H1 (cell line): ENCODE results near the gene CIB4. TPM values are rescaled to one million over a fixed set of nuclear protein-coding genes. Genes with fewer than 3 reads are reported as not detected.

Experiments
- CTCF ChIA-PET: fragments of 300-600 bp; sonication (Branson Sonifier 250); formaldehyde crosslinking; loops from one replicate; lab custom pipeline; 2021; ENCODE audit not compliant: partially characterized antibody; lab: Charles Lee
- POLR2A ChIA-PET: fragments of 300-600 bp; sonication (Branson Sonifier 250); formaldehyde crosslinking; loops from one replicate; lab custom pipeline; 2021; ENCODE audit warnings: inconsistent platforms; ENCODE audit not compliant: partially characterized antibody; lab: Charles Lee
- DNase-seq, 2 experiments: peaks; one replicate each; pipeline versions ENCODE4 v3.0.0 to v3.0.0-alpha.2; 2010 to 2022; ENCODE audit warnings: low spot score in 2 of 2, low read depth in 1 of 2, mixed read lengths in 1 of 2
- FAIRE-seq: peaks from 2 replicates; lab custom pipeline; 2011; peaks lifted over from hg19 to GRCh38; lab: Jason Lieb, UNC
- H2AFZ ChIP-seq: 2 replicates; pipeline ENCODE4 v1.8.1; 2012; ENCODE audit warnings: low read length, inconsistent platforms
- H2AK5ac ChIP-seq: 2 replicates; pipeline ENCODE4 v1.6.1; 2013; ENCODE audit warnings: low read depth, low read length
- H2BK120ac ChIP-seq: replicated peaks from 2 replicates; pipeline ENCODE3; 2013; ENCODE audit warnings: low read depth, low read length, inconsistent platforms
- H2BK12ac ChIP-seq: 2 replicates; pipeline ENCODE4 v1.6.1; 2013; ENCODE audit warnings: low read depth, low read length
- H2BK15ac ChIP-seq: 2 replicates; pipeline ENCODE4 v1.6.1; 2013; ENCODE audit warnings: low read length
- H2BK20ac ChIP-seq: 2 replicates; pipeline ENCODE4 v1.6.1; 2013; ENCODE audit warnings: low read length
- H2BK5ac ChIP-seq: 2 replicates; pipeline ENCODE4 v1.6.1; 2013; ENCODE audit warnings: low read depth, low read length
- H3K14ac ChIP-seq: 2 replicates; pipeline ENCODE4 v1.6.1; 2013; ENCODE audit warnings: inconsistent platforms; ENCODE audit not compliant: insufficient read length
- H3K18ac ChIP-seq: 2 replicates; pipeline ENCODE4 v1.6.1; 2013; ENCODE audit warnings: low read length; ENCODE audit errors: extremely low read depth
- H3K23ac ChIP-seq: 2 replicates; pipeline ENCODE4 v1.6.1; 2013; ENCODE audit warnings: inconsistent platforms; ENCODE audit not compliant: insufficient read length
- H3K23me2 ChIP-seq: 2 replicates; pipeline ENCODE4 v1.6.1; 2013; ENCODE audit warnings: low read depth, low read length
- H3K27ac ChIP-seq: 2 replicates; pipeline ENCODE4 v1.6.1; 2011; ENCODE audit warnings: low read depth, low read length, inconsistent platforms
- H3K27me3 ChIP-seq, 4 experiments: replicated peaks in 1 of 4; 1 replicate in 1 of 4; 2 replicates in 3 of 4; pipeline versions ENCODE4 v1.6.1 to v1.8.1; 2011 to 2013; ENCODE audit warnings: low read length in 3 of 4, mild to moderate bottlenecking in 3 of 4, inconsistent platforms in 2 of 4, mixed read lengths in 2 of 4, moderate library complexity in 1 of 4; ENCODE audit not compliant: control insufficient read depth in 3 of 4, insufficient read depth in 3 of 4; ENCODE audit errors: extremely low read depth in 1 of 4
- H3K36me3 ChIP-seq, 4 experiments: 2 replicates each; pipeline versions ENCODE4 v1.6.1 to v1.8.1; 2011 to 2013; ENCODE audit warnings: mild to moderate bottlenecking in 4 of 4, low read length in 3 of 4, moderate library complexity in 2 of 4, control low read depth in 1 of 4, inconsistent platforms in 1 of 4; ENCODE audit not compliant: insufficient read depth in 4 of 4, control insufficient read depth in 2 of 4
- H3K4ac ChIP-seq: replicated peaks from 2 replicates; pipeline ENCODE3; 2013; ENCODE audit warnings: low read length, low read depth, mixed read lengths, inconsistent platforms; ENCODE audit not compliant: insufficient read length
- H3K4me1 ChIP-seq, 4 experiments: replicated peaks in 1 of 4; 1 replicate in 1 of 4; 2 replicates in 3 of 4; pipeline versions ENCODE4 v1.6.1 to v1.8.1; 2011 to 2013; ENCODE audit warnings: low read length in 3 of 4, inconsistent platforms in 2 of 4, mixed read lengths in 1 of 4; ENCODE audit not compliant: insufficient read depth in 4 of 4, control insufficient read depth in 3 of 4
- H3K4me2 ChIP-seq, 2 experiments: 2 replicates each; pipeline versions ENCODE4 v1.6.1 to v1.8.1; 2011 to 2013; ENCODE audit warnings: low read depth in 2 of 2, low read length in 2 of 2, control low read depth in 1 of 2, inconsistent platforms in 1 of 2, mild to moderate bottlenecking in 1 of 2; ENCODE audit not compliant: insufficient read depth in 1 of 2
- H3K4me3 ChIP-seq, 4 experiments: fragments of 200-600, 300-600 bp in 1 of 4; sonication (generic), shearing (Covaris generic), sonication (Bioruptor Twin) in 1 of 4; 2 replicates each; pipeline versions ENCODE4 v1.5.1 to v1.8.1; 2011 to 2016; ENCODE audit warnings: low read length in 4 of 4, low read depth in 3 of 4, control low read depth in 2 of 4, inconsistent platforms in 2 of 4, mild to moderate bottlenecking in 2 of 4, mixed read lengths in 1 of 4, moderate library complexity in 1 of 4; ENCODE audit not compliant: insufficient read depth in 2 of 4; ENCODE audit errors: extremely low read depth in 1 of 4
- H3K56ac ChIP-seq: replicated peaks from 2 replicates; pipeline ENCODE3; 2013; ENCODE audit warnings: low read depth, mild to moderate bottlenecking, mixed read lengths, low read length, inconsistent platforms; ENCODE audit not compliant: insufficient read length
- H3K79me1 ChIP-seq: 2 replicates; pipeline ENCODE4 v1.6.1; 2013; ENCODE audit warnings: low read depth, low read length, control low read depth
- H3K79me2 ChIP-seq, 2 experiments: 2 replicates each; pipeline versions ENCODE4 v1.6.1 to v1.8.1; 2012 to 2013; ENCODE audit warnings: low read length in 2 of 2, mild to moderate bottlenecking in 2 of 2, inconsistent platforms in 1 of 2; ENCODE audit not compliant: insufficient read depth in 2 of 2, control insufficient read depth in 1 of 2
- H3K9ac ChIP-seq, 4 experiments: replicated peaks in 1 of 4; 1 replicate in 1 of 4; 2 replicates in 3 of 4; pipeline versions ENCODE4 v1.6.1 to v1.8.1; 2011 to 2013; ENCODE audit warnings: low read depth in 3 of 4, low read length in 3 of 4, control low read depth in 2 of 4, mild to moderate bottlenecking in 2 of 4, moderate library complexity in 2 of 4, inconsistent platforms in 1 of 4; ENCODE audit errors: extremely low read depth in 1 of 4
- H3K9me3 ChIP-seq, 2 experiments: 2 replicates each; pipeline versions ENCODE4 v1.6.1 to v1.8.1; 2012 to 2013; ENCODE audit warnings: mild to moderate bottlenecking in 2 of 2, moderate library complexity in 2 of 2, control low read depth in 1 of 2, inconsistent platforms in 1 of 2, low read depth in 1 of 2, low read length in 1 of 2, mixed read lengths in 1 of 2; ENCODE audit not compliant: insufficient read depth in 2 of 2
- H4K20me1 ChIP-seq, 2 experiments: replicated peaks in 1 of 2; 2 replicates each; pipeline versions ENCODE3 to v1.8.1; 2011 to 2013; ENCODE audit warnings: inconsistent platforms in 2 of 2, low read length in 2 of 2, mild to moderate bottlenecking in 1 of 2; ENCODE audit not compliant: insufficient read depth in 2 of 2, control insufficient read depth in 1 of 2
- H4K5ac ChIP-seq: 2 replicates; pipeline ENCODE4 v1.6.1; 2013; ENCODE audit warnings: low read length, low read depth, mixed read lengths, inconsistent platforms; ENCODE audit not compliant: insufficient read length
- H4K8ac ChIP-seq: 2 replicates; pipeline ENCODE4 v1.8.0; 2013; ENCODE audit warnings: mild to moderate bottlenecking, moderate library complexity, low read length, inconsistent platforms; ENCODE audit not compliant: insufficient read depth; ENCODE audit errors: extremely low read depth
- H4K91ac ChIP-seq: replicated peaks from 2 replicates; pipeline ENCODE3; 2013; ENCODE audit warnings: low read length, mixed read lengths, inconsistent platforms; ENCODE audit not compliant: insufficient read length
- ATF2 ChIP-seq: IDR thresholded peaks from 2 replicates; pipeline ENCODE4 v1.6.1; 2012; ENCODE audit warnings: low read length, inconsistent platforms
- CREB1 ChIP-seq: IDR thresholded peaks from 2 replicates; pipeline ENCODE4 v1.6.1; 2012; ENCODE audit warnings: inconsistent platforms
- E2F6 ChIP-seq: IDR thresholded peaks from 2 replicates; pipeline ENCODE4 v1.6.1; 2012; ENCODE audit warnings: inconsistent platforms
- MAX ChIP-seq: IDR thresholded peaks from 2 replicates; pipeline ENCODE4 v1.6.1; 2012; ENCODE audit warnings: inconsistent platforms
- PHF8 ChIP-seq: fragments of 200-600 bp; sonication (generic); conservative IDR thresholded peaks from 2 replicates; pipeline ENCODE4 v1.7.1; 2012; ENCODE audit warnings: low read depth, mild to moderate bottlenecking, inconsistent platforms, low read length, moderate library complexity
- RXRA ChIP-seq: IDR thresholded peaks from 2 replicates; pipeline ENCODE4 v1.6.1; 2011; ENCODE audit warnings: low read depth, mild to moderate bottlenecking, low read length, moderate library complexity; ENCODE audit not compliant: insufficient read depth
- SIN3A ChIP-seq, 2 experiments: IDR thresholded peaks in 1 of 2; conservative IDR thresholded peaks in 1 of 2; 2 replicates each; pipeline ENCODE4 v1.6.1; 2011 to 2012; ENCODE audit warnings: low read length in 2 of 2, improper control_type of control experiment in 1 of 2, low read depth in 1 of 2, mild to moderate bottlenecking in 1 of 2
- USF2 ChIP-seq: IDR thresholded peaks from 2 replicates; pipeline ENCODE4 v1.6.1; 2011; ENCODE audit warnings: low read length, improper control_type of control experiment
- WGBS, 2 experiments: shearing (Covaris generic) in 1 of 2; methylation state at CpG; one replicate each; pipeline versions ENCODE4 v1.1.6 to v1.1.7; 2013 to 2015; ENCODE audit warnings: low lambda C conversion rate in 2 of 2, mixed read lengths in 2 of 2, inconsistent platforms in 1 of 2, low coverage in 1 of 2, missing lambda C conversion rate in 1 of 2; ENCODE audit not compliant: insufficient replicate concordance in 2 of 2, insufficient coverage in 1 of 2, insufficient read length in 1 of 2; ENCODE audit errors: extremely low coverage in 1 of 2, missing lambda C conversion rate in 1 of 2; 5-methylcytosine and 5-hydroxymethylcytosine counted together
- polyA plus RNA-seq, 7 experiments: library from polyadenylated mRNA; depleted of rRNA in 3 of 7; stranded (reverse) in 5 of 7; unstranded in 2 of 7; fragments of >200 nt in 5 of 7; fragments of 200-250 nt in 2 of 7; gene quantifications; 1 replicate in 5 of 7; 2 replicates in 1 of 7; 4 replicates in 1 of 7; pipeline versions ENCODE4 v1.2.1 to v1.2.3, GENCODE V29; 2011 to 2013; ENCODE audit warnings: missing spikeins in 2 of 7, mixed read lengths in 2 of 7
- total RNA-seq: library from RNA; stranded (reverse); fragmentation: NEBNext Ultra II Directional; extraction: Animal tissue kit (Norgen Biotek cat#: 25700); gene quantifications from 2 replicates; pipeline ENCODE4 v1.2.1, GENCODE V29; 2021

CIB4 gene
- total and polyA plus RNA-seq, 2 of the 8 experiments (the other 6 are each of a cell fraction or from before 2014, with no cell fraction given), result not detected

- H2BK20ac ChIP-seq, result no peak overlapping the region
- no peak overlapping the region for H3K4me3 ChIP-seq
- peak in 1 of 2 experiments; percentile 27 for DNase-seq
- H4K8ac ChIP-seq, result no peak overlapping the region
- no peak overlapping the region for H3K9ac ChIP-seq
- H3K4me1 ChIP-seq, result peaks cover 0 to 4% (median 1%) of the 10 kb centered on the region in 4 experiments; a peak in 3 of 7 replicates
- H3K18ac ChIP-seq, result no peak overlapping the region
- WGBS, 2 experiments, result 86% methylated on average over 11 of the region's 11 CpGs; no CpG with 5 or more reads in 1 of the 2 experiments
- H3K14ac ChIP-seq, result no peak overlapping the region
- H3K79me2 ChIP-seq, result no peaks in the 10 kb centered on the region
- H2BK12ac ChIP-seq, result 0 out of 2 replicates have a peak overlapping the region, but pooled peaks have one; percentile 7
- no peaks in the 10 kb centered on the region for H4K20me1 ChIP-seq
- H2BK120ac ChIP-seq, result no peak overlapping the region
- H2AFZ ChIP-seq, result no peak overlapping the region
- no peak overlapping the region for H2AK5ac ChIP-seq
- FAIRE-seq, result no peak
- no peak overlapping the region for H2BK5ac ChIP-seq
- no peaks in the 10 kb centered on the region for H3K23me2 ChIP-seq
- H3K79me1 ChIP-seq, result no peaks in the 10 kb centered on the region
- POLR2A ChIA-PET, result no interaction called here
- no peak overlapping the region for H3K23ac ChIP-seq
- peaks cover 0 to 3% (median 0%) of the 10 kb centered on the region in 4 experiments; a peak in 1 of 7 replicates for H3K27me3 ChIP-seq
- no peaks in the 10 kb centered on the region for H3K9me3 ChIP-seq
- H4K91ac ChIP-seq, result no peak overlapping the region
- no peaks in the 10 kb centered on the region for H3K36me3 ChIP-seq
- no peak overlapping the region for H3K27ac ChIP-seq
- H3K4me2 ChIP-seq, result no peak overlapping the region
- H4K5ac ChIP-seq, result no peak overlapping the region
- H3K4ac ChIP-seq, result no peak overlapping the region
- CTCF ChIA-PET, result interaction anchor here (0.6 to 5.5 kb wide), 11 partner anchors 9 to 300 kb away, joined by 3 to 36 read pairs (median 4); no protein-coding TSS in a partner anchor
- no peak overlapping the region for H3K56ac ChIP-seq
- no peak overlapping the region for H2BK15ac ChIP-seq
- TF ChIP-seq MAX (no peak), RXRA (no peak), E2F6 (no peak), CREB1 (no peak), USF2 (no peak), ATF2 (no peak), SIN3A (conservative IDR thresholded peaks at IDR 0.05 in 1 of 2, IDR thresholded peaks at IDR 0.05 in 1 of 2; ENCODE audit: low read depth in 1 of 2, low read length in 2 of 2) (no peak), PHF8 (no peak)
Measured at GRCh38 chr2:26590980-26591618, 50.1 kb downstream of the CIB4 start.
